Measurements from ENCODE around the gene CRYBA2. TPM values are rescaled to one million over a fixed set of nuclear protein-coding genes. Genes with fewer than 3 reads are reported as not detected.

CRYBA2 gene
- total and polyA plus RNA-seq, 9 of the 15 experiments (the other 6 are each of a cell fraction or from before 2014, with no cell fraction given), result 0.11 to 1.8 (median 0.62) TPM; not detected in 5

DNA sequence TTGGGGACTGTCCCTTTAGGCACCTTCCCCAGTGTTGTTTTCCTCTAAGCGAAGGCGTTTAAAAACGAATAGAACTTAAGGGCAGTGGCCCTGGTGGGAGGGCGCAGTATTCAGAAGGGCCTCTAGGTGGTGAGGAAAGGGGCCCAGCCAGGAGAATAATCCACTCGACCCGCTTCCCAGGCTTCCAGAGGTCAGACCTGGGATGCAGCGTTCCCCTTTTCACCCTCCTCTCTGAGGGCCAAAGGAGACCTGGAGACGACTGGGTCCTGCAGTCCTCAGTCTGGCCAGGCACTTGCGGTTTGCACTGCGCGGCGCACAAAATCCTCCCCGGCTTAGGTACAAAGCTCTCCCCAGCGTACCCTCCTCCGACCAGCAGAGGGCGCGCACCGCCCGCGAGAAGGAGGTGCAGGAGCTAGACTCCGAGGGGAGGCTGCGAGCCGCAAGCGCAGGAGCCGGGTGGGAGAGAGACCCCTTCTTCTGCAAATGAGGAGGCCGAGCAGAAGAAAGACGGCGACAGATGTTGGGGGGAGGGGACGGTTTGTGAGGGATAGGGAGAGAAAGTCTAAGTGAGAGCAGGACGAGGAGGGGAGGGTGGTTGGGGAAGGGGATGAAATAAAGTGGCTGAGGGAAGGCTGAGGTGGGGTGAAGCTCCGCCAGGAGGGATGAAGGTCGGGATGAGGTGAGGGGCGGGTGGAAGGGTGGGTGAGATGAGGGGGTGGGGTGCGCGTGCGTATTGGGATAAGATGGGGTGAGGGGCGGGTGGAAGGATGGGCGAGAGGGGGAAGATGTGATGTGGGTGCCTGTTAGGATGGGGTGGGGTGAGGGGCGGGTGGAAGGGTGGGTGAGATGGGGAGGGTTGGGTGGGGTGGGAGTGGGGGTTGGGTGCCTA is 13.1 kb downstream of the CRYBA2 start (continued):
- TF ChIP-seq ETV5 (CRISPR knock-in tag; IDR thresholded peaks at IDR 0.05; ENCODE audit: low read depth) (no peak), JUNB (CRISPR knock-in tag; conservative IDR thresholded peaks at IDR 0.05) (no peak), CTBP1 (IDR thresholded peaks at IDR 0.05; ENCODE audit: borderline replicate concordance) (peak; percentile 26; the same call in 1 of the 2 replicates), ZNF407 (IDR thresholded peaks at IDR 0.05; ENCODE audit: low read depth) (0 out of 2 replicates have a peak, but pooled peaks have one; percentile 11), MAZ (CRISPR knock-in tag; conservative IDR thresholded peaks at IDR 0.05 in 1 of 2, IDR thresholded peaks at IDR 0.05 in 1 of 2) (peak in 1 of 2 experiments; percentile 80; a peak in 2 of 4 replicates), ZNF778 (CRISPR knock-in tag; IDR thresholded peaks at IDR 0.05) (no peak), SMARCA4 (IDR thresholded peaks at IDR 0.05) (no peak), CREM (IDR thresholded peaks at IDR 0.05; ENCODE audit: low read depth) (0 out of 2 replicates have a peak, but pooled peaks have one; percentile 9), ZNF354B (CRISPR knock-in tag; IDR thresholded peaks at IDR 0.05) (no peak), CBFB (CRISPR knock-in tag; IDR thresholded peaks at IDR 0.05) (peak; percentile 55; the same call in 1 of the 2 replicates), ZFX (CRISPR knock-in tag; IDR thresholded peaks at IDR 0.05) (0 out of 2 replicates have a peak, but pooled peaks have one; percentile 23), PRPF4 (IDR thresholded peaks at IDR 0.05; ENCODE audit: insufficient read depth, low read depth, low read length, poor library complexity, severe bottlenecking) (no peak), ZNF766 (CRISPR knock-in tag; conservative IDR thresholded peaks at IDR 0.05) (no peak), ZNF609 (CRISPR knock-in tag; IDR thresholded peaks at IDR 0.05; ENCODE audit: borderline replicate concordance) (no peak)

Data from K562 (cell line).